ENCODE data around the gene IRX5.

Gene IRX5

GRCh38 chr16:54952195-54952594 lies 21.5 kb downstream of the IRX5 start:
- DNase-seq (ENCODE audit: low read depth): no peak

GRCh38 chr16:54953461-54953860 lies 22.8 kb downstream of the IRX5 start:
- no peak for DNase-seq (ENCODE audit: low read depth)

GRCh38 chr16:54954220-54954619 lies 23.6 kb downstream of the IRX5 start:
- no peak for DNase-seq (ENCODE audit: low read depth)

GRCh38 chr16:54955757-54956156 lies 25.1 kb downstream of the IRX5 start:
- no peak for DNase-seq (ENCODE audit: low read depth)

- DNase-seq (ENCODE audit: low read depth): peak; percentile 8
Measured at GRCh38 chr16:54957403-54958166, 26.9 kb downstream of the IRX5 start.

GRCh38 chr16:54962045-54962444 lies 31.4 kb downstream of the IRX5 start:
- DNase-seq (ENCODE audit: low read depth): no peak

GRCh38 chr16:54964239-54964638 lies 33.6 kb downstream of the IRX5 start:
- no peak for DNase-seq (ENCODE audit: low read depth)

GRCh38 chr16:54965464-54965863 lies 34.8 kb downstream of the IRX5 start:
- DNase-seq (ENCODE audit: low read depth): no peak

GRCh38 chr16:54968011-54968410 lies 37.3 kb downstream of the IRX5 start:
- DNase-seq (ENCODE audit: low read depth): no peak

GRCh38 chr16:54968784-54969183 lies 38.1 kb downstream of the IRX5 start:
- no peak for DNase-seq (ENCODE audit: low read depth)

- DNase-seq (ENCODE audit: low read depth): no peak
Measured at GRCh38 chr16:54970016-54970415, 39.4 kb downstream of the IRX5 start.

- no peak for DNase-seq (ENCODE audit: low read depth)
Measured at GRCh38 chr16:54974367-54974766, 43.7 kb downstream of the IRX5 start.

- DNase-seq (ENCODE audit: low read depth): no peak
Measured at GRCh38 chr16:54976651-54977200, 46.1 kb downstream of the IRX5 start.

- no peak for DNase-seq (ENCODE audit: low read depth)
Measured at GRCh38 chr16:54977211-54977610, 46.5 kb downstream of the IRX5 start.

- DNase-seq (ENCODE audit: low read depth): no peak
Measured at GRCh38 chr16:54980821-54981220, 50.2 kb downstream of the IRX5 start.
